Astrocyte (in vitro differentiated cells and primary cell): ENCODE results near the gene PLCB4.

Experiments used
- CTCF ChIP-seq: IDR thresholded peaks from 2 replicates; pipeline ENCODE4 v1.5.1; 2011; ENCODE audit warnings: low read depth, mild to moderate bottlenecking, inconsistent platforms, low read length, moderate library complexity; ENCODE audit not compliant: insufficient read depth
- EZH2 ChIP-seq: IDR thresholded peaks from 2 replicates; pipeline ENCODE4 v1.6.1; 2012; ENCODE audit warnings: mild to moderate bottlenecking, low read length, inconsistent platforms; ENCODE audit not compliant: insufficient read depth

DNA sequence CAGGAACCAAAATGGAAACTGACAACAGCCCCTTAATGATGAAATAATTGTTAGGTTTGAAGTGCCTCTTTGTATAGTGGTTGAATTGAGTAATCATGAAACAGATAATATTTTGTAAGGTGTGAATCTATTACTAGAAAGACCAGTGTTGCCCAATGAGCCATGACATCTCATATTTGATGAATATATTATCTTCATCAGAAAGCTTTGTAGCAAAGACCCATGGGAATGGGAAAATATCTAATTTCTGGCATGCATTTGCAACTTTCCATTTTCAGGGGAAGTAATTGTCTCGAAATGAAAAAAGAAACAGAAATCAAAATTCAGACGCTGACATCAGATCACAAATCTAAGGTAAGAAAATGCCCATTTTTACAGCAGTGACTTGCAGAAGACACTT, 388.2 kb downstream of the PLCB4 start:
- TF ChIP-seq CTCF (no peak), EZH2 (no peak)
